Measurements from ENCODE around the gene MCCD1.

- TF ChIP-seq ZNF155 (tag by site-specific recombination; IDR thresholded peaks at IDR 0.05) (no peak), ZFP41 (tag by site-specific recombination; IDR thresholded peaks at IDR 0.05; ENCODE audit: borderline replicate concordance) (no peak), CTCF (tag by site-specific recombination; IDR thresholded peaks at IDR 0.05) (no peak), ZNF140 (tag by site-specific recombination; IDR thresholded peaks at IDR 0.05) (no peak), ATF2 (tag by site-specific recombination; IDR thresholded peaks at IDR 0.05; ENCODE audit: low read depth) (no peak), ZNF624 (tag by site-specific recombination; IDR thresholded peaks at IDR 0.05) (no peak), ZNF449 (tag by site-specific recombination; IDR thresholded peaks at IDR 0.05) (no peak), ZBTB49 (tag by site-specific recombination; IDR thresholded peaks at IDR 0.05; ENCODE audit: low read depth) (no peak), ZBTB21 (tag by site-specific recombination; IDR thresholded peaks at IDR 0.05) (no peak), REST (tag by site-specific recombination; IDR thresholded peaks at IDR 0.05) (no peak), PBX3 (CRISPR knock-in tag; IDR thresholded peaks at IDR 0.05) (no peak), ZNF692 (tag by site-specific recombination; IDR thresholded peaks at IDR 0.05) (no peak), ZNF76 (tag by site-specific recombination; IDR thresholded peaks at IDR 0.05; ENCODE audit: borderline replicate concordance, low read depth) (no peak), ZNF530 (tag by site-specific recombination; IDR thresholded peaks at IDR 0.05; ENCODE audit: low read depth) (no peak)
Measured at GRCh38 chr6:31528307-31528777, 420 bp upstream of the MCCD1 start.
